NCI-H2107 treated with DMSO at 0.1 percent for 48 hours (cell line): Measurements from ENCODE around the gene CPHXL.

Experiments used
- DNase-seq: peaks from one replicate; lab custom pipeline; 2025; ENCODE audit not compliant: unreplicated experiment; lab: John Stamatoyannopoulos, UW

Gene CPHXL

GRCh38 chr16:75702242-75702641, 24.0 kb downstream of the CPHXL start:
- no peak for DNase-seq

DNA sequence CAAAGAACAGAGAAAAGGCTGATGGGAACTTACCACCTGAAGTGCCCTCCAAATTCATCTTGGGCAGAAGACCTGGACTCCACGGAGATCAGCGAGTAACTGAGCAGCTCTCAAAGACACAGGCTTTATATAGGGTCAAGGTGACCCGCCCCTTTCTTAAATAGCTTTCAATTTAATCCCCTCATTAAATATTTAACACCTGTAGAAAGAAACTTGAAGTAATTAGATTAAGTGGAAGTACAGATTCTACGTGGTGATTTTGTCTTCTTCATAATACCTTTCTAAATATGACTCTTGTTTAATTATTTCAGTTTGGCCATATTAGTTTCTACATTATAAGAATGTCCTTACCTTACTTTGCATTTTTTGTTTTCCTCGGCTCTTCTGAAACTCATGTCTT, 24.9 kb downstream of the CPHXL start, which contains the start of gene DUXB:
TSS of gene DUXB (minus strand) at position 101 of the 400 bp plus-strand sequence. CDS start at position 58, 43 bp downstream.
- DNase-seq, result no peak

GRCh38 chr16:75697571-75697970, 28.7 kb downstream of the CPHXL start:
- no peak for DNase-seq

- no peak for DNase-seq
These were observed 30.6 kb downstream of the CPHXL start for GRCh38 chr16:75695708-75696107.

GRCh38 chr16:75687361-75687760, 38.9 kb downstream of the CPHXL start:
- no peak for DNase-seq

DNA sequence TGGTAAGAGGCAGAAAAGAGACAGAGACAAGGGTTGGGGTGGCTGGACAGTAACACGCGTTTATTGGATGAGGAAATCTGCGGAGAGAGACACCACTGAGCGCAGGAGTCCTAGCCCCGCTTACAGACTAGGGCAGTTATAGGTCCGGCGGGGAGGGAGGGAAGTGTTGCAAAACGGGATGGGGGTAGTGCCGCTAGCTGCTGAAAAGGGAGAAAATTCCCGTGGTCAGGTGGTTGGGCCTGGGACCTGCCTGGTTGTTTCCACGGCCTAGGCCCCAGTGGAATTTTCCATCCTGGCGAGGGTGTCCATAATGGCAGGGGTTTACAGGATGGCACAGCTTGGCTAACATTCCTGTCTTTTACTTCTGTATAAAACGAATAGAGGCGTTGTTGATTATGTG, 44.0 kb downstream of the CPHXL start:
- DNase-seq, result no peak

DNA sequence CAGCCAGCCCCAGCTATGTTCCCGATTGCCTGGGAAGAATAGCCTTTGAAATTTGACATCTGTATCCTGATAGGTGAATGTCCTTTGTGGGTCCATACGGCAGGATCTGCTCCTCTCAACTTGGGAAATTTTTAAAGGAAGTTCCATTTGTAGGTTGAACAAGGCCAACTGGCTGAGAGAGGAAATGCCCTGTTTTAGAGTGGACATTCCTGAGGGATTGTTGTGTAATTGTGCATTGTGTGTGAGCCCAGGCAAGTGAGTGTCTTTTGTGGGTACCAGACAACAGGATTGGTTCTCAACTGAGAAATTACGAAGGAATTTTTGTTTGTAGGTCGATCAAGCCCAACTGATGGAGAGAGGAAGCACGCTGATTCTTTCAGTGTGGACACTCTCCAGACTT, 46.9 kb downstream of the CPHXL start:
- no peak for DNase-seq

DNA sequence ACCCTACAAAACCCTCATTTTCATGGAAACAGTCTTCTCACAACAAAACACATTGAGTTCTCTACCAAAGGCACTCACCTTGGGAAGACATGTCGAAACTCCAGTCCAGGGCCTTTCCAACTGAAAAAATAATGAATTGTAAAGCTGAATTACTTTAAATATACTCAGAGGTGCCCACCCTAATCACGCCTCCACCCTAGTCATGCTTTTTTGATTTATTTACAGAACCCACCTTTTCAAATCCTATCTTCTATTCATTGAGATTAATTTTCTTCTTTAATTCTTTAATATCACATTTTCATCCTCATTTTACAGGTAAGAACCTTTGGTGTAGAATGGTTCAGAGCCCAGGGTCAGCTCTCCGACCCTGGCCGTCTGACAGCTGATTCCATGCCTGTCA, 49.4 kb downstream of the CPHXL start, which contains the start of gene CPHXL2:
TSS of gene CPHXL2 (minus strand) at position 101 of the 400 bp plus-strand sequence. CDS start at position 91, 10 bp downstream.
- no peak for DNase-seq

- DNase-seq, result no peak
These were observed 58.8 kb downstream of the CPHXL start for GRCh38 chr16:75667503-75667902.
